Measurements from ENCODE around the gene TSPO. TPM values are rescaled to one million over a fixed set of nuclear protein-coding genes. Genes with fewer than 3 reads are reported as not detected.

The TSPO gene
- total RNA-seq, 1 experiment from 2014 or later = 243 TPM

- Histone ChIP-seq H3K36me3 (ENCODE audit: low read depth) (no peaks in the 10 kb centered on the region), H3K79me2 (ENCODE audit: low read depth) (no peaks in the 10 kb centered on the region), H3K9me2 (ENCODE audit: insufficient read depth) (no peaks in the 10 kb centered on the region), H3K27me3 (ENCODE audit: insufficient read depth, low read depth) (peaks cover 4% of the 10 kb centered on the region; the same call in 1 of the 2 replicates), H3K27ac (no peak overlapping the region), H3K9me3 (ENCODE audit: insufficient read depth, low read depth) (no peaks in the 10 kb centered on the region), H2AFZ (no peak overlapping the region), H3K4me2 (no peak overlapping the region), H3F3A (ENCODE audit: insufficient read depth, low read depth) (no peaks in the 10 kb centered on the region; the same call in 1 of the 2 replicates), H3K4me1 (replicated peaks; ENCODE audit: insufficient read depth) (peaks cover 23% of the 10 kb centered on the region), H3K4me3 (no peak overlapping the region), H4K20me1 (ENCODE audit: insufficient read depth) (no peaks in the 10 kb centered on the region)
- DNase-seq = peak in 1 of 2 experiments; percentile 53
- TF ChIP-seq CTCF (conservative IDR thresholded peaks at IDR 0.05) (no peak), EZH2 (IDR thresholded peaks at IDR 0.05; ENCODE audit: low read depth) (no peak)
- ChIA-PET CTCF (no interaction called here), POLR2A (ENCODE audit: unreplicated experiment) (no interaction called here)
- intact Hi-C loops (cut with micrococcal nuclease; ENCODE audit: unreplicated experiment) = no loop called here
- no TSS peak for BruUV-seq (replicated peaks)
These were observed 37.7 kb upstream of the TSPO start for GRCh38 chr22:43113526-43114251.

GRCh38 chr22:43114958-43115357, 36.4 kb upstream of the TSPO start:
- H4K20me1 ChIP-seq (ENCODE audit: insufficient read depth) = no peaks in the 10 kb centered on the region
- no peak overlapping the region for H3K4me3 ChIP-seq
- no peak overlapping the region for H3K4me2 ChIP-seq
- H3K9me2 ChIP-seq (ENCODE audit: insufficient read depth) = no peaks in the 10 kb centered on the region
- DNase-seq = no peak
- peaks cover 3% of the 10 kb centered on the region; the same call in 1 of the 2 replicates for H3K27me3 ChIP-seq (ENCODE audit: insufficient read depth, low read depth)
- H2AFZ ChIP-seq = no peak overlapping the region
- TF ChIP-seq EZH2 (IDR thresholded peaks at IDR 0.05; ENCODE audit: low read depth) (no peak), CTCF (conservative IDR thresholded peaks at IDR 0.05) (no peak)
- H3K27ac ChIP-seq = no peak overlapping the region
- H3K79me2 ChIP-seq (ENCODE audit: low read depth) = no peaks in the 10 kb centered on the region
- intact Hi-C loops (cut with micrococcal nuclease; ENCODE audit: unreplicated experiment) = no loop called here
- ChIA-PET POLR2A (ENCODE audit: unreplicated experiment) (no interaction called here), CTCF (no interaction called here)
- BruUV-seq (replicated peaks) = no TSS peak
- peaks cover 23% of the 10 kb centered on the region for H3K4me1 ChIP-seq (replicated peaks; ENCODE audit: insufficient read depth)
- no peaks in the 10 kb centered on the region for H3F3A ChIP-seq (ENCODE audit: insufficient read depth, low read depth)
- no peaks in the 10 kb centered on the region for H3K9me3 ChIP-seq (ENCODE audit: insufficient read depth, low read depth)
- no peaks in the 10 kb centered on the region for H3K36me3 ChIP-seq (ENCODE audit: low read depth)

- DNase-seq = no peak
- Histone ChIP-seq H3K27ac (no peak overlapping the region), H4K20me1 (ENCODE audit: insufficient read depth) (no peaks in the 10 kb centered on the region), H3K4me1 (replicated peaks; ENCODE audit: insufficient read depth) (peaks cover 13% of the 10 kb centered on the region; the same call in 1 of the 2 replicates), H3K9me2 (ENCODE audit: insufficient read depth) (no peaks in the 10 kb centered on the region), H3F3A (ENCODE audit: insufficient read depth, low read depth) (no peaks in the 10 kb centered on the region), H3K79me2 (ENCODE audit: low read depth) (no peaks in the 10 kb centered on the region), H3K36me3 (ENCODE audit: low read depth) (no peaks in the 10 kb centered on the region), H3K9me3 (ENCODE audit: insufficient read depth, low read depth) (no peaks in the 10 kb centered on the region), H3K4me3 (no peak overlapping the region), H2AFZ (no peak overlapping the region), H3K4me2 (no peak overlapping the region), H3K27me3 (ENCODE audit: insufficient read depth, low read depth) (no peaks in the 10 kb centered on the region)
- POLR2A ChIA-PET (ENCODE audit: unreplicated experiment) = interaction anchor here (0.7 kb wide), 1 partner anchor 16 kb away, joined by 8 read pairs; no protein-coding TSS in a partner anchor
- BruUV-seq (replicated peaks) = no TSS peak
- intact Hi-C loops (cut with micrococcal nuclease; ENCODE audit: unreplicated experiment) = no loop called here
- no peak for TF ChIP-seq CTCF (conservative IDR thresholded peaks at IDR 0.05)
- TF ChIP-seq EZH2 (IDR thresholded peaks at IDR 0.05; ENCODE audit: low read depth) = no peak
- CTCF ChIA-PET = interaction anchor here (0.6 to 0.7 kb wide), 2 partner anchors 51 to 660 kb away, joined by 3 to 9 read pairs; no protein-coding TSS in a partner anchor
These were observed 34.4 kb upstream of the TSPO start for GRCh38 chr22:43116932-43117331.

Measured in PC-9 (cell line).